ENCODE data around the gene CUEDC1.

- no peak for TF ChIP-seq CTCF (IDR thresholded peaks at IDR 0.05; ENCODE audit: low read length)
- TF ChIP-seq EZH2 (optimal IDR thresholded peaks at IDR 0.05; ENCODE audit: low read depth, low read length), result no peak
- no peak for TF ChIP-seq EZH2phosphoT487 (IDR thresholded peaks at IDR 0.05; ENCODE audit: low read length)
Observed at GRCh38 chr17:57953219-57953618, 2.0 kb downstream of the CUEDC1 start.

All from MM.1S (cell line).